Stimulated activated CD4-positive, alpha-beta T cell treated with anti-CD3 and anti-CD28 coated beads, Interleukin-4, amount 100 ng/mL, for 24 hours (primary cell): ENCODE measurements around the gene REG1A.

Experiments
- DNase-seq: peaks from one replicate; pipeline ENCODE4 v3.0.0-alpha.2; 2020

REG1A gene, protein sequence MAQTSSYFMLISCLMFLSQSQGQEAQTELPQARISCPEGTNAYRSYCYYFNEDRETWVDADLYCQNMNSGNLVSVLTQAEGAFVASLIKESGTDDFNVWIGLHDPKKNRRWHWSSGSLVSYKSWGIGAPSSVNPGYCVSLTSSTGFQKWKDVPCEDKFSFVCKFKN

DNA sequence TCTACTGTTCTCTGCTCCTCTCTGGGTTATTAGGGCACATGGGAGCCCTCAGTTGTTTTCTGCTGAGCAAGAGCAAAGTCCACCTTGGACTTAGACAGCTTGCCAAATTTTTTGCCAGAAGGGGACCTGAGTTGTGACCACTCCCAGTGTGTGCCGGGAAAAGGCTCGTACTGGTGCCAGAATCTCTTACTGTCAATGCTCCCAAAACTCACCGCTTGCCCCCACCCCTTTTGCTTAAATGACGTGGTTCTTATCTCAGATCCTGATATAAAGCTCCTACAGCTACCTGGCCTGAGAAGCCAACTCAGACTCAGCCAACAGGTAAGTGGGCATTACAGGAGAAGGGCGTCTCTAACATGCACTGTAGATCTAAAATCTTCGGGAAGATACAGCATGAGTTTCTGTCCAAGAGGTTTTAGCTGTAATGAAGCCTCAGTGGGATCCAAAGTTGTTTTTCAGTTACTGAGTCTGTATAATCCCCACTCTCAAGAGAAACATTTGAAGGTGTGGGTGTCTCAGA is at the start of gene REG1A:
REG1A (plus strand) TSS at position 295 of the 520 bp plus-strand sequence. CDS start 374 bp downstream, outside the sequence.
- no peak for DNase-seq

DNA sequence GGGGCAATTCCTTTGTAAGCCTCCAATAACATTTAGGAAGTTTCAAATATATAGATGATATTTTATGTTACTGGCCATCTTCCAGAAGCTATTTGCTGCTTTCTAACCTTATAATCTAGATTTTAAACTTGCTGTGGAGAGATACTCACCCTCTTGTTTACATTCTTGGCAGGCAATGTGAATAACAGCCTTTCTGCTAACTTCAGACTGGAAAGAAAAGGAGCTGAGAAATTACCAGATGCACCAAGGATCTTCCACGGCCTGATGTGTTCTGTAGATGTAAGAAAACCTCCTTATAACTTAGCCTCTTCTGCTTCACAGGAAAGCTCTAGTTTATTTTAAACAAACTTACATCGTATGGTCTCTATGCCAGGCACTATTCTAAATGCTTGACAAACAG is 49.2 kb upstream of the REG1A start:
- DNase-seq, result no peak

DNA sequence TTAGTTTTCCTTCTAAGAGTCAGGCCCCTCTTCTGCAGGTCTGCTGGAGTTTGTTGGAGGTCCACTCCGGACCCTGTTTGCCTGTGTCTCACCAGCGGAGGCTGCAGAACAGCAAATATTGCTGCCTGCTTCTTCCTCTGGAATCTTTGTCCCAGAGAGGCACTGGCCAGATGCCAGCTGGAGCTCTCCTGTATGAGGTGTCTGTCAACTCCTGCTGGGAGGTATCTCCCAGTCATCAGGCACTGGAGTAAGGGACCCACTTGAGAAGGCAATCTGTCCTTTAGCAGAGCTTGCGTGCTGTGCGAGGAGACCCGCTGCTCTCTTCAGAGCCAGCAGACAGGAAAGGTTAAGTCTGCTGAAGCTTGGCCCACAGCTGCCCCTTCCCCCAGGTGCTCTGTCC is 37.3 kb upstream of the REG1A start:
- DNase-seq, result no peak

DNA sequence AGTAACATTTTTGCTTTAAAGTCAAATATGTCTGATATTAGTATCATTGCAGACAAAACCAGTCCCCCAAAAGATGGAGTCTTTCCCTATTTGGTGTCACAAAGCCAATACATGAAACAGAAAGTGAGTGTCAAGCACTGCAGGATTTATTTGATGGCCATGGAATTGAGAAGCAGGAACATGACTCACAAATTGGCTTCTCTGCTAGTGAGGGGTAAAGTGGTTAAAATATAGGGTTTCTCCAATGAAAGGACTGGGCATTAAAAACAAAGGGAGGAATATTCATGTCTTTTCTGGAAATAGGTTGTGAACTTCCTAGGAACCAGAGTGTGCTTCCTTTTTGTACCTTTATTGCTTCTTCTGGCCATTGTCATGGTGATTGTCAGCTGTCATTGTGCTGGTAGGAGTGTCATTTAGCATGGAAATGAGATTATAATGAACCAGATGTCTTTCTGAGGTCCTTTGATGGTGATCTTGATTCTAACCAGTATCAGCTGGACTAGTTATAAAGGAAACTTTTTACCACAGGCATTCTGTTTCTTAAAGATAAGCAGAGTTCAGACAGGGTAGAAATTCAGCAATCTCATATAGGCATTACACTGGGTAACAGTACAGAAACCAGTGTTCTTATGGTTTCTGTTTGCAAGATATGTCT is 36.6 kb upstream of the REG1A start:
- no peak for DNase-seq

DNA sequence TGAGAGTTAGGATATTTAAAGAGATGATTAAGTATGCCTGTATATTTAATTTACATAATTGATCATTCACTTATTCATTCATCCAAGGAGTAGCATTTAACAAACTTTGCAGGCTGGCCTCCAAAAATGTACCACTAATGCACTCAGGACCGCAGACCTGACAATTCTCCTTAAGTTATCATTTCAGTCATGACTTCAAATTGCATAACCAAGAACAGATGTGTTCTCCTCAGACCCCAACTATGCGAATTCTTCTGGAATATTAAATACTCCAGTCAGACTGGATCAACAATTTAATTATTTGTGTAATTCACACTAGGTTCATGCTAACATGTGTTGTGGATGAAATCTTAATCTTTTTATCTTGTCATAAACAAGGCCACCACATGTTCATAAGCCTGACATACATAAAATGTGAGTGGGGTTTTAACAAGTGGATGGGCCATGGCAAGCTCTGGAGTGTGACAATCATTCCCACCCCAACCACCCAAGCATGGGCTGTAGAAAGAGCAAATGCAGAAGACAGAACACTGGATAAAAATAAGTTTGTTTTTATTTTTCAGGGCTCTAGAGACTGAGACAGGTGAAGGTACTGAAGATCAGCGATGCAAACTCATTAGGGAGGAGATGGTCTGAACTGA is 35.7 kb upstream of the REG1A start:
- DNase-seq, result no peak

DNA sequence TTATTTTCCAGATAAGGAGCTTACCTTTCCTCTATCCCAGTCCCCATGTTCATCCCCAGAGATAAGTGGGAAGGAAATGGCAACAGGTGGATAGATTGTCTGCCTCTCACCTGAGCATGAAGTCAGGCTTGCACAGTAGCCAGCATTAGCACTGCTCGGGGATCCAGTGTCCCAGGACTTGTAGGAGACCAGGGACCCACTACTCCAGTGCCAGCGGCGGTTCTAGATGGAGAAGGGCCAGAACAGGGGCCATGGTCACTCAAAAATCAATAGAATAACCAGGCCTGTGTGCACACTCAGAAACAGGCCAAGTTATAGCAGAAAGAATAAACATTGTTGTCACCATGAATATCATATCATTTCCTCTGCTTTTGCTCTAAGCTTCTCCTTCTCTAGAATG is 34.9 kb upstream of the REG1A start:
- DNase-seq, result no peak

DNA sequence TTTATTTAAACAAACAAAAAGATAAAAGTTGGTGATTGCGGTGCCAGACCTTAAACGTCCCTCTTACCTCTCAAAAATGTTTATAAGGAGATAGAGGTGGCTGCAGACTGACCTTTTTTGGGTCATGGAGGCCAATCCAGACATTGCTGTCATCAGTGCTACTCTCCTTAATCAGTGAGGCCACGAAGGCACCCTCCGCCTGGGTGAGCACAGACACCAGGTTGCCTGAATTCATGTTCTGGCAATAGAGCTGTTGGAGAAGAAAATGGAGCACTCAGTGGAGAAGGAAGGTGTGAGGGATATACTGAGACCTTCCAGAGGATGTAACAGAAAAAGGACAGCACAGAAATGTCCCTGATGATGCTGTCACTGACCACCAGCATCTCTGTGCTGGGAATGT is 34.0 kb upstream of the REG1A start:
- no peak for DNase-seq

DNA sequence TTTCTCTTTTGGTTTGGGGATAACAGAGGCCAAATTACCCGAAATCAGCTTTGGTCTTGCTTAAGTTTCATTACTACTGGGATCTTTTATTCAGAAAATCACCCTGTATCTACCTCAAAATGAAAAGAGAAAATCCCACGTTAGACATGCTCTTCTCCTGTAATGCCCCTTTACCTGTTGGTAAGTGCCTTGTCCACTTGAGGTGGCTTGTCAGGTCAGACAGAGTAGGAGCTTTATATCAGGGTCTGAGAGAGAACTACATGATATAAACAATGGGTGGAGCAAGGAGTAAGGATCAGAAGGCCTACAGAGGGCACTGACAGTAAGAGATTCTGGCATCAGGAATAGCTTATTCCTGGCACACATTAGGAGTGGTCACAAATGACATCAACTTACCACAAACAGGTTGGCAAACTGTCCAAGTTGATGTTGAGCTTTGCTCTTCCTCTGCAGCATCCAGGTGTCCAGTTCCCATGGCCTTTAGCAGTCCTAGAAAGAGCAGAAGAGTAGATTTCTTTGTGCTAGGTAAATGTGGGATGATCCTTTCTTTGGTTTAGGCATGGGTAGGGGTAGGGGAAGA is 32.4 kb upstream of the REG1A start, which contains the start of gene REG1B:
REG1B (minus strand) TSS at position 209 of the 580 bp plus-strand sequence. CDS start 381 bp downstream, outside the sequence.
- DNase-seq, result no peak

DNA sequence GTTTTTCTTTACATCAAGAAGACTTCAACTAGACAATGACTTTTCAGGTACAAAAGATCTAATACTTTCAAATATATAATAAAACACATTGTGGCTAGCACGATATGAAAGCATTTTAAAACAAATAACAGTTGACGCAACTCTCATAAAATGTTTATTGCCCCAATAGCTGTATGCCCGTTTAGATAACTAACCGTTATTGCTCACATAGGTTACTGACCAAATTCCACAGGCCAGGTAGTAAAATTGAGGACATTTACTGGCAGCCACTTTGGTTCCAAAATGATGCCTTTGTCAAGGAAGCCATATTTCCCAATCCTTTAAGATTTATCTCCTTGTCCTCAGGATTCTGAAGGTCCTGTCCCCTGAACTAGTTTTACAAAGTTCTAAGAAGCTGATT is 29.6 kb upstream of the REG1A start:
- no peak for DNase-seq

DNA sequence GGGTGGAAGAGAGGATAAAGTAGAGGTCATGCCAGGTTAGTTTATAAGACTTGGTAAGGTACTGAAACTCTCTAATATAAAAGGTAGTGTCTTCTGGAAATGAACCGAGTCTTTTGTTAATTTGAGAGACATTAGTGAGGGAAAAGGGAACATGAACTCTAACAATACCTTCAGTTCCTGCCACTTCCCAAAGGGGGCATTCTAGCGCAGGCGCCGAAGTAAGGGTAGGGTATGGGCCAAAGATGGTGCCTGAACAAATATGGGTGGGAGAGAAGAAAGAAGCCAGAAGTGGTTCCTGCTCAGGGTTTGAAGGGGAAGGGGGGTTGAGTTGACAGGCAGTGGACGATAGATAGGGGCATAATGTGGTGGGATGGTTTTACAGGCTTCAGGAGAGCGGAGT is 22.4 kb upstream of the REG1A start:
- DNase-seq, result no peak

DNA sequence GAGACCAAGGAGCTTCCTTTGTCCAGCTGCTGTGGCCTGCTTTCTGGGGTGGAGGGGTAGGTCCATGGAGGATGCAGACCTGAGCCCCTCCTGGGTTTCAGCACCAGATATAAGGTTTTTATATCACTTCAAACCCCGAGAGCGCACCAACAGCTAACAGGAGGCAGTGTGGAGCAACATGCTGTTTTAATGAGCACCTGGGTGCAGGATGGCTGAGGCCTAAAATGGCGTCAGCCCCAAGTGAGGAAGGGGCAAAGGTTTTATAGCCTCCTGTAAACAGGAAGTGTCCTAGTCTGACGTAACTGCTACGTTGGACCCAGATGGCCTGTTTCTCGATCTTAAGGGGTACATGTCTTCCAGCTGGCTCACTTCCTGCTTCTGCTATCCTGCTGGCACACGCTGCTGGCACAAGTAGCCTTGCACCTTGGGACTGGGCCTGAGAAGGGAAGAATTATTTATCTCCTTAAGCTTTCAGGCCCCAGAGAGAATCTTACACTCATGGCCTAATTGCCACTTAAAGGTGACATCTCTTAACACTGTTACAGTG is 21.1 kb upstream of the REG1A start:
- no peak for DNase-seq

DNA sequence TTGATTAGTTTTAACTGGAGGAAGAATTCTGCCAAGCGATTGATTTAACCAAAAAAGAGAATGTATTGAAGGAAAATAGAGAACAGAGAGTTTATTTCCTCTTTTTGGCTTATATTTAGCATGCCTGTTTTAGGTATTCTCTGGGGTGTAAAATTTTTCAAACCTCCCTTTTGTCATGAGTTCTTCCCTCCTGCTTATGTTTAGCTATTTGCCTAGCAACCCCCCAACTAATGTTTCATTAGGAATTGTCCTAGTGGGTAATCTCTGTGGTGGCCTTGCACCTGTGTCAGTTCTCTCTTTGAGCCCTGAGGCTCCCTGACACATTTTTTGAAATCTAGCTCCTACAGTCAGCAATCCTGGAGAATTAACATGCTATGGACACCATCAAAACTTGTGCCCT is 20.0 kb upstream of the REG1A start:
- DNase-seq, result no peak

DNA sequence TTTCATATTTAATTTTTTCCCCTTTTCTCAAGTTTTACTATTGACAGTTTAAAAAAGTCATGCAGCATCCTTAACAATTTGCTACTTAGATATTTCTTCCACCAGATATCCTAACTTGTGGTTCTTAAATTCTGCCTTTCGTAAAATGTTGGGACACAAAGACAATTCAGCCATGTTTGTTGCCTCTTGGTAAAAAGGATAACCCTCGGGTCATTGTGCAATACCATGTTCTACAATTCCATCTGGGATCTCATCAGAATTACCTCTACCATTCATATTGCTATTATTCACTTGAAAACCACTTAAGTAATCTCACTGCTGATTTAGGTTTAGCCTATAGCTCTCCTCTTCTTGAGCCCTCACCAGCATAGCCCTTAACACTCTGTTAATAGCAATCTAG is 19.3 kb upstream of the REG1A start:
- DNase-seq, result no peak

DNA sequence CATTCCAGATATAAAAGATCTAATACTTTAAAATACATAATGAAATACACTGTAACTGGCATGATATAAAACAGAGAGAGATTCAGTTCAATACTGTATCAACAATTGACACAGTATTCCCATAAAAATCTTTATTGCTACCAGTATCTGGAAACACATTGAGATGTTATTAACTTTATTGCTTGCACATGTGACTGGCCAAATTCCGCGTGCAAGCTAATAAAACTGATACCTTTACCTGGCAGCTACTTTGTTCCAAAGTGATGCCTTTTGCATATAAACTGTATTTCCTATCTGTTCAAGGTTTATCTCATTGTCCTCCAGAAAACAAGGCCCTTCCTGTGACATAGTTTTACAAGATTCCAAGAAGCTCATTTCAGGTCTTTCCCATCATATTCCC is 17.1 kb upstream of the REG1A start:
- DNase-seq, result no peak

DNA sequence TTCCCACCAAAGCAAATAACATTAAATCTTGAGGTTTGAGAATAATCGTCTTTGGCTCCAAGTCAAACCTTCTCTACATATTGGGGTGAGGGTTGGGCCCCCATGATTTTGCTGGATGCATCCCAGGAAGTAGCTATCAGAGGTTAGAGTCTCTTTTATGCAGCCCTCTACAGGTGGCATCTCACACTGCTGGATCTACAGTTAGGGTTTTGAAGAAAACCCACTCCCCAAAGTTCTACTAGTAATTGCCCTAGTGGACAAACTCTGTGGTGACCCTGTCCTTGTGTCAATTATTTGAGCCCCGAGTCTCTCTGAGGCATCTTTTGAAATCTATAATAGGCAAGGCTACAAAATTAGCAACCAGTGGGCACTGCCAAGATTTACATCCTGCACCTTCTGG is 15.0 kb upstream of the REG1A start:
- DNase-seq, result no peak

DNA sequence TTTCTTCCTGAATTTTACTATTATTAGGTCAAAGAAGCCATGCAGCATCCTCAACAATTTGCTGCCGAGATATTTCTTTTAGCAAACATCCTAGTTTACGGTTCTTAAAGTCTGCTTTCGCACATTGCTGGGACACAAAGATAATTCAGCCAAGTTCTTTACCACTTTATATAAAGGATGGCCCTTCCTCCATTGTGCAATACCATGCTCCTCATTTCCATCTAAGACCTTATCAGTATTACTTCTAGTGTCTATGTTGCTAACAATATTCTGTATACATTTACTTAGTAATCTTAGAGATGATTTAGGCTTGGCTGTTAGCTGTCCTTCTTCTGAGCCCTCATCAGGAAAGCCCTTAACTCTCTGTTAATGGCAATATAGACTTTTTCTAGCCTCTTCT is 8.0 kb upstream of the REG1A start:
- no peak for DNase-seq

DNA sequence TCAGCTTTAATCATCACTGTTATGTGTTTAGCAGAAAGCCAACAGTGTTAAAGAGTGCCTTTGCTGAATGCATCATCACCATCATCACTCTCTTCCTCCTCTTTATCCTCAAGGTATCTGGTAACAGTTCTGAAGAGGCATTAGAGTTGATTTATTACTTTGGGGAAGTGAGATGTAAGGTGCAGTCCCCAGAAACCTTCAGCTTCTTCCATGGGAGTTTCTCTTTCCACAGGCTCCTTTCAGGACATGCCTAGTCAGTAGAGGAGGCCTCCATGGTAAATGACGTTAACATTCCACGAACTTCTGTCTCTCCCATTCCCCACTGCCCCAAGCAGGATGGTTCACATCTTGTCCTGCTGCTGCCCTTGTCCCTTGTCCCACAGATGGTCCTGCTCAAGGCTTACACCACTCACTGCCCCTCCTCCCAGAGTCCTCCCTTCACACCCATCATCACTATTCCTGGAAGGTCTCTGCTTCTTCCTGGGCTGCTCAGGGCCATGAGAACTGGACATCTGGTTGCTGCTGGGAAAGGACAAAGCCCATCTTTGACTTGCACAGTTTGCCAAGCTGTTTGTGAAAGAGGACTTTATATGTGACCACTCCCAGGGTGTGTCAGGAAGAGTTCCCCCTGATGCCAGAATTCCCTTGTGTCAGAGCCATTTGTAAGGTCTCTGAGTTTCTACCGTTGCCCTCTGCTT is 5.3 kb upstream of the REG1A start:
- DNase-seq, result no peak

DNA sequence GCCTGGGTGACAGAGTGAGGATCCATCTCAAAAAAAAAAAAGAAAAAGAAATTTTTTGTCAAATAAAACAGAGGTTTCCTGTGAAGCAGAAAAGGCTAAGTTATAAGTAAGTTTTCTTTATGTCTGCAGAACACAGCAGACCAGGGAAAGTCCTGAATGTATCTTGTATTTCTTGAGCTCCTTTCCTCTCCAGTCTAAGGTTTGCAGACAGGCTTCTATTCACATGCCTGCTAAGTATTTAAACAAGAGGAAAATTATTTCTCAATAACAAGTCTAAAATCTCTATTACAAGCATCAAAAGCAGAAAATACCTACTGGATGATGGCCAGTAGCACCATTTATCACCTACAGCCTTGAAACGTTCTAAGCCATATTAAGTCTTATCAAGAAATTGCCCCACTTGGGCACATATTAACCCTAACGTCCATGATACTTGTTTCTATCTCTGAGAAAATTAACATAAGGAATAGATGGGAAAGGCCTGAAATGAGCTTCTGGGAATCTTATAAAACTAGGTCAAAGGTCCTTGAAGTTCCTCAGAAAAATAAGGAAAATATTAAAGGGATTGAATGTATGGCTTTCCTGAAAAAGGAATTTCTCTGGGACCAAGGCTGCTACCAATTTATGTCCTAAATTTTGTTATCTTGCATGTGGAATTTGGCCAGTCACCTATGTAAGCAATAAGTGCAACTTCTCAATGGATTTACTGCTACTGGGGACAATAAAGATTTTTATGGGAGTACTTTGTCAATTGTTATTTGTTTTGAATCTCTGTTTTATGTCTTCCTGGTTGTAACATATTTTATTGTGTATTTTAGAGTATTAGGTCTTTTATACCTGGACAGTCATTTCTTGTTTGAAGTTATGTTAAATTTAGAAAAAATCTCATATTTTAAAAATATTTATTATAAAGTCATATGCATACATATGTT is 3.0 kb upstream of the REG1A start:
- no peak for DNase-seq

DNA sequence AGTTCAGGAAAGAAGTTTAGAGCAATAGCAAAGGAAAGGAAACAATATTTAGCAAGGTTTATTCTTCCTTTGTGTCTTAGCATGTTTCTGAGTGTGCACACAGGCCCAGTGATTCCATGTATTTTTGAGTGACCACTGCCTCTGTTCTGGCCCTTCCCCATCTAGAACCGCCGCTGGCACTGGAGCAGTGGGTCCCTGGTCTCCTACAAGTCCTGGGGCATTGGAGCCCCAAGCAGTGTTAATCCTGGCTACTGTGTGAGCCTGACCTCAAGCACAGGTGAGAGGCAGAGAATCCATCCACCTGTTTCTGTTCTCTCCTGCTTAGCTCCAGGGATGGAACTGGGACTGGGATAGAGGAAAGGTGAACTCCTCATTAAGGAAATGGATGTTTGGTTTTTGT is 2.4 kb downstream of the REG1A start:
- DNase-seq, result no peak

DNA sequence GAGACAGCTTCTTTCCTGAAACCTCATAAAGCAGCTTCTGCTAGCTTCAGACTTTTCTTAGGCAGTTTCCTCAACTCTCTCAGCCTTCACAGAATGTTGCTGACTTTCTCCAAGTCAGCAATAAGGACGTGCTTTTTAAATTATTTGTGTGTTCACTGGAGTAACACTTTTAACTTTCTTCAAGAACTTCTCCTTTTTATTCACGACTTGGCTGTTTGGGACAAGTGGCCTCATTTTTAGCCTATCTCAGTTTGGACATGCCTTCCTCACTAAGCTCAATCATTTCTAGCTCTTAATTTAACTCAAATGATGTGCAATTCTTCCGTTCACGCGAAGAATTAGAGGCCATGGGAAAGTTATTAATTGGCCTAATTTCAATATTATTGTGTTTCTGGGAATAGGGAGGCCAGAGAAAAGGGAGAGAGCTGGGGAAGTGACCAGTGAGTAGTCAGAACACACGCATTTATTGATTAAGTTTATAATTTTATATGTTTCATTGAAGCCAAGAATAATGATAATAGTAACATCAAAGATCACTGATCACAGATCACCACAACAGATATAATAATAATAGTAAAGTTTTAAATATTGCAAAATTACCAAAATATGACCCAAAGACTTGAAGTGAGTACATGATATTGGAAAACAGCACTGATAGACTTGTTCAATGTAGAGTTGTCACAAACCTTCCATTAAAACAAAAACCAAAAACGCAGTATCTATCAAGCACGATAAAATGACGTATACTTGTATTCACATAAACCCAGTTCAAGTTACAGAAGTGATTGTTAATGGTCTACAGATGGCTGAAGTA is 4.8 kb downstream of the REG1A start:
- DNase-seq, result no peak

DNA sequence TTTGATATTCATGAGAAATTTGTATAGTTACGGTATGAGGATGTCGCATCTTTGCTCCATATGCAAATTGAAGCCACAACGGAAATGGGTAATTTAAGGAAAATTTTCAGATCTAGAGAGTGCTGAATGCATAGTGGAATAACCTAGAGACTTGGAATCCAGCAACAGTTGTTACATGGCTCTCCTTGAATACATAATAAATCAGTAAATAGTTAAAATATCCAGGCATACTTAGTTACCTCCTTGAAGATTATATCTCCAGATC is 5.4 kb downstream of the REG1A start:
- no peak for DNase-seq
